GM21723 (cell line): ENCODE measurements around the gene RTTN.

Experiments
- ATAC-seq: cut with Tn5 transposase; IDR thresholded peaks from one replicate; pipeline ENCODE4 v1.9.1; 2021; ENCODE audit warnings: mild to moderate bottlenecking, moderate library complexity; ENCODE audit not compliant: unreplicated experiment

RTTN gene

DNA sequence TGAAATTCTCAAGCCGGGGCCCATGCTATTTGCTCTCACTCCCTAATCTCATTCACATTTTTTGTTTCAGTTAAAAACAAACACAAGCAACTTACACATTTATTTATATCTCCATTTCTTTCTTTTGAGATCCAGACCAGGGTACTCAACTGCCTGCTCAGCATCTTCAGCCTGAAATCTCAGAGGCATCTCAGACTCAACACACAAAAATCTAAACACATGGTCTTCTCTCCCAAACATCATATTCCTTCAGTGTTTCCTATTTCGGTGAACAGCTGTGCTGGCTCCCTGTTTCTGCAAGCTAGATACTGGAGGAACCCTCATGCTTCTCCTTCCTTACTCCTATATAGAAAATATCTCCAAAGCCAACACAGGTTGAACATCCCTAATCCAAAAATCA is 11.3 kb upstream of the RTTN start:
- no peak for ATAC-seq

DNA sequence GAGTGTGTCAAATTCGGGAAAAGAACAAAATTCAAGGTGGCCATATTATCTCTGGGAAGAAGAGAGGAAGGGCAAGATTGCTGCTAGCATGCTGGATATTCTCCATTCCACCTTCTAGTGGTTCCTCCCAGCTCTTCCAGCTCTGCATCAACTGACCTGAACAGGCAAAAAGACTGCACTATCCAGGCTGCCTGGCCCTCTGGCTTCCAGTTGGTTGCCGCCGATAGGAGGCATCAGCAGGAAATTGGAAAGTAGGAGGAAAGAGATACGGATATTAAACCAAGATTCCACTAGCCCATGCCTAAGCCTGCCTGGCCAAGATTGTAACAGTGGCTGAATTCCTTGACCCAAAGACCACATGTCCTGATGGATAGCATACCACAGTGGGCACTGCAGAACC is 1.7 kb upstream of the RTTN start:
- ATAC-seq, result no peak

DNA sequence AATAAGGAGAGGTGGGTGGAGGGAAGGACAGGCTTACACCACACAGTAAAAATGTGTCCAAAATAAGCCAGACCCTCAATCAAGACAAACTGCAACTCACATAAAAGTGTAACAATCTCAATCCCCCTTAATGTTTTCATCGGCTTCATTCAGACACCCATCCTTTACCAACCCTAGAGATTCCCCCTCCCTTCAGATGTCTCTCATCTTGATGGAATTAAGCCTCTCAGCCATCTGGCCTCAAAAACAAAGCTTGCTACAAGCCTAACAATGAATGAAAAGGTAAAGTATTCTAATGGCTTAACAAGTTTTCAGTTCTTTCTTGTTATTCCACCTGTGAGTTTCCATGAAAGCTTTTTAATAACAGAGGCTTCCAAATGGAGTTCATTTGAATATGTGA is 5.2 kb downstream of the RTTN start:
- no peak for ATAC-seq

DNA sequence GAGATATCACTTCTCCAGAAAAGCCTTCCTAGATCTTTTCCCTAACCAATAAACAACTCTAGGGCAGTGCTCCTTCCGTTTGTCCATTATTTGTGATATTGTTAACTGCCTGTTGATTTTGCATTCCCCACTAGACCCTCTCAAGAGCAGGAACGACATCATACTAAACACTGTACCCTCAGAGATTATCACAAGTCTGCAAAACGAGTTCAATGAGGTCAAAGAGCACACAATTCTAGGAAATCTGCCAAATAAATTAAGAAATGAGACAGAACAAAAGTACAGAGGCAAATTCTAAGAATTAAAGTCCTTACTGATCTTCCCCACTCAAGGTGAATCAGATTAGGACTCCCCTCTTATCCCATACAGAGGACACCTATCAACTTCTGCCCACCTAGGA is 7.6 kb downstream of the RTTN start:
- no peak for ATAC-seq

DNA sequence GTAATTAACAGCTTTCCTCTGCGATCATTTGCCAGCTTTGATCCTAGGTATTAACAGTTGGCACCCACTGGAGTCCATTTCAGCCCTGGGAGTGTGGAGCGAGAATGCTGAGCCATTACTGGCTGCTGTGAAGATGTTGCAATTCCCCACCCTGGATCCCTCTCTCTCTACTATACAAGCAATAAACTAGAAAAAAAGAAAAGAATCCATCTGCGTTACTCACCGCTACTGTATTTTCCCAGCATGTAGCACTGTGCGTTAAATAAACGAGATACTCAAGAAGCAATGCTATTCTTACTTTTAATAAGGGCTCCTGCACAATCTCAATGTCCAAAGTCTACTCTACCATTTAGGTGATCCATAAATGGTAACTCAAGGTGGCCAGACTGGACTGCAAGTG is 8.5 kb downstream of the RTTN start:
- ATAC-seq, result no peak

DNA sequence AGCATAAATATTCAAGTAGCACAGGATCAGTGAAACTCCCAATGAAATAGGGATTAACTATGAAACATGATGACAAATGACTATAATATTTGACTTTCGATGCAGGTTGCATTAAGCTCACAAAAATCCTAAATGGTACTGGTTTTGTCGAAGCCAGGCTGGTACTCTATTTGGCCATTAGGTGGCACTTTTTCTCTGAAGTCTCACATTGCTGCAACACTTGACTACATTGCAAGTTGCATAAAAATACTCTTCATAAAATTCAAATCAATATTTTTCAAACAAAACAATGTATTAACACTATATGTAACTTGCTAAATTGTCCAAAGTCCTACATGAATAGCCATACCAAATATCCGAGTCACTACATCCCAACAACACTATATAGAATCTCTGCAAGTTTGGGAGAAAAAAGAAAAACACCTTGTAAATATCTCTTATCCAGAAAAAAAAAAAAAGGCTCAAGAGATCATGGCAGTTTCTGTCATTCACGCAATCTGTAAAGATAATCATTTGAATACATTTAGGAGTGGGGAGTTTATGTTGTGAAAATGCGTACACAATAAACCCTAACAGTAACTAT is 9.5 kb downstream of the RTTN start:
- peak; percentile 26 for ATAC-seq

DNA sequence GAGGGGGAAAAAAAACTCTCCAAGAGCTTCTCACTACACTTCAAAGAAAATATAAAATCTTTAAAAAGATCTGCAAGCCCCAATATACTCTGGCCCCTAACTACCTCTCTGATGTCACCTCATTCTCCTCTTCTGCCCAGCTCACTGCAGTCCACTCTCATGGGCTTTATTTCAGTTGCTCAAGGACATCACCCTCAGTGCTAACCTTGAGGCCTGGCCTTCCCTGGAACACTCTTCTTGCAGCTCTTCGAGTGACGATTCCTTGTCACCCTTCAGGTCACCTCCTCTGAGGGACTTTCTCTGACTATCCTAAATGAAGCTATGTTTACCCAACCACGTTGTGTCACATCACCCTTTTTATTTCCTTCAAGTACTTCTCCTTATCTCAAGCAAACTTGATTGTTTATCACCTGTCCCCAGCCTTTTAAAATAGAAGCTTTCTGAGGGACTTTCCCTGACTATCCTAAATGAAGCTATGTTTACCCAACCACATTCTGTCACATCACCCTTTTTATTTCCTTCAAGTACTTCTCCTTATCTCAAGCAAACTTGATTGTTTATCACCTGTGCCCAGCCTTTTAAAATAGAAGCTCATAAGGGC is 10.4 kb downstream of the RTTN start:
- peak; percentile 59 for ATAC-seq

DNA sequence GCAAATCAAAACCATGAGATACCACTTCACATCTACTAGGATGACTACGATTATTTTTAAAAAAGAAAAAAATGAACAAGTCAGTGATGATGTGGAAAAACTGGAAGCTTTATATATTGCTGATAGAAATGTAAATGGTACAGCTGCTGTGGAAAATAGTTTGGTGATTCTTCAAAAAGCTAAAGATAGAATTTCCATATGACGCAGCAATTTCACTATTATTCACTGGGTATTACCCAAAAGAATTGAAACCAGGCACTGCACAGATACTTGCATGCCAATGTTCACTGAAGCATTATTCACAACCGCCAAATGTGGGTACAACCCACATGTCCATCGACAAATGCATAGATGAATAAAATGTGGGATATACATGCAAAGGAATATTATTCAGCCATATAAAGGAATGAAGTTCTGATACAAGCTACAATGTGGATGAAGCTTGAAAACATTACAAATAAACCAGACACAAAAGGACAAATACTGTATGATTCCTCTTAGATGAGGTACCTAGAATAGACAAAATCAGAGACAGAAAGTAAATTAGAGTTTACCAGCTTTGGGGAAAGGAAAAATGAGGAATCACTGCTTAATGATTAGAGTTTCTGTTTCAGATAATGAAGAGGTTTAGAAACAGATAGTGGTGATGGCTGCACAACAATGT is 11.1 kb downstream of the RTTN start:
- ATAC-seq, result peak; percentile 84

DNA sequence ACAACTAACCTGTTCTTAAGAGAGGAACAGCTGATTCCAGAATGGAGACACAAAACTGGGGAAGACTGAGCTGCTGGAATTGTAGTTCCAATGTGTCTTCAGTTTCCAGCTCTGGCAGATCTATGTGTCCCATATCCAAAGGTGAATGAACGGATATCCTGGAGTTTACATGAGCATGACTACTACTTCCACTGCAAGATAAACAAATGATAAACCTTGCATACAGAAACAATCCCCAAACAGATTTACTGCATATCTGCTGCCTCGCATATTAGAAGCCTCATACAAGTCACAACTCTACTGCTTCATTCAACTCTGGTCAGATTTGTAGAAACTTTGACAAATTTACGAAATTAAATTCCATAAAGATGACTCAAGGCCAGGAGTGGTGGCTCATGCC is 15.0 kb downstream of the RTTN start:
- ATAC-seq, result no peak

DNA sequence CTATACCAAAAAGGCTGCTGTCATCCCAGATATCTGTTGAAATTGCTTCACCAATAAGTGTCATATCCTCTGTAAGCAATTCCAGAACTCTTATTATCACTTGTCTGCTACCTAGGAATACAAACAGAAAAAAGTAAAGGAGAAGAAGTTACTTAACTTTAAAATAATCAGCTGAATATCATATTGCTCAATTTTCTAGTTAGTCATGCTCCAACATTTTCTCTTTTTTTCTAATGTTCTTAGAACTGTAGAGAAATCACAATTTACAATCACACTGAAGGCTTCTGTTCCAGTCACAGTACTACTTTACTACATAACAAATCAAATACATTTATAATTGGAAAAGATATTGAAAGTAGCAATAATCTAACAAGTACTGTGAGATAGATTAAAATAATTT is 17.4 kb downstream of the RTTN start:
- ATAC-seq, result no peak

DNA sequence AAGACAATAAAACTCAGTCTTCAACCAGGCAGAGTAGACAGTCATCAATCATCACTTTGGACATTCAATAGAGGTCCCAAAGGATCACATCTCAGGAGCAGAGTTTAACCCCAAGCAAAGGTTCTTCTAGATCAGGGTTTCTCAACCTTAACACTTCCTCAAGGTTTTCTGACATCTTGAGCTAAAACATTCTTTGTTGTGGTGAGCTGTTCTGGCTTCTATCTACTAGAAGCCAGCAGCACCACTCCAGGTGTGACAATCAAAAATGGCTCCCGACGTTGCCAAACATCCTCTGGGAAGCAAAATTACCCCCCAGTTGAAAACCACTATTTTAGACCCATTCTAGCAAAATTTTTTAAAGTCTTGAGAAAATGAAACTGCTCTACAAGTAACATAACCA is 22.0 kb downstream of the RTTN start:
- no peak for ATAC-seq

DNA sequence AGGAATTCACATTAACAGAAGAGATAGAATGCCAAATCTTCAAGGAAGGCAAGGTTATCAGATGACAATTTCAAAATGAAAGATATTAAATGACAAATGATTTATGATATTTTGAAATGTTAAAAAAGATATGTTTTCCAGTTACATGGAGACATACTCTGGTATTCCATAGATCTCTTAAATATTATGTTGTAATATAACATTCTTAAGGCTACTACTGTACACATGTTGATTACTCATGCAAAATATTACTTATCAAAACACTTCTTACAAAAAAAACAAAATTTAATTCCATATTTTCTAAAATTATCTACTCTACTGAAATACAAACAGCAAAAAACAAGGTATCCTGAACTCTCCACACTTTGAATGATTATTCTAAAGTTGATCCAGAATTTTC is 22.9 kb downstream of the RTTN start:
- ATAC-seq, result no peak

DNA sequence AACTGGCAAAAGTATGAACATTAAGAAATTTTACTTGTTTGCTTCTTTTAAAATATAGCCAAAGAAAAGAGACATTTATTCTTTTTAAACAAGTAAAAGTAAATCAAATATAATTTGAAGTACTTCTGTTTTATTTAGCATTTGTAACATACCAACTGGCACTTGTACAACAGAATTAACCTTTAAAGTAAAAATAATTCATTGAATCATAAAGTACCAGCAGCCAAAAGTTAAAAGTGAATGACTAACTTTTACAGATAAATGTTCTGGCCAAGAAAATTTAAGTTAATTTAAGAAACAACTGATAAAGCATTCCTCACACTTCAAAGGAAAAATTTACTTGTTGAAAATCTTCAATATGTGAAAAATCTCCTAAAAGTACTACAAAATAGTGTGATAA is 23.8 kb downstream of the RTTN start:
- no peak for ATAC-seq

DNA sequence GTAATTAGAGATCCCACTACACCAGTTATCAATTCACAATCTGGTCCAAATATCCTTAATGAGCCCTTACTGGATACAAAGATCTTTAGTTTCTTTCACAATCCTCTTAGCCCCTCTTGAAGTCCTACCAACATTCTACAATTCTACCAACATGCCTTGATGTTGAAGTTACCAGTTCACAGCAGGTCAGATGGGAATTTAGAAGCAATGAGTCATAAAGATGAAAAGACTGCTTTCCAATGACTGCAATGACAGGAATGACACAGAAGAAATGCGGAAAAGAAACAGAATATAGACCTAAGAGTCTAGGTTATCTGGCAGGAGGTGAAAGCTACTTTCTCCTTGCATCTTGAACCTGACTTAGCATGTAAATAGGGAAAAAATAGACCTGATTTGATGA is 24.5 kb downstream of the RTTN start:
- ATAC-seq, result no peak

DNA sequence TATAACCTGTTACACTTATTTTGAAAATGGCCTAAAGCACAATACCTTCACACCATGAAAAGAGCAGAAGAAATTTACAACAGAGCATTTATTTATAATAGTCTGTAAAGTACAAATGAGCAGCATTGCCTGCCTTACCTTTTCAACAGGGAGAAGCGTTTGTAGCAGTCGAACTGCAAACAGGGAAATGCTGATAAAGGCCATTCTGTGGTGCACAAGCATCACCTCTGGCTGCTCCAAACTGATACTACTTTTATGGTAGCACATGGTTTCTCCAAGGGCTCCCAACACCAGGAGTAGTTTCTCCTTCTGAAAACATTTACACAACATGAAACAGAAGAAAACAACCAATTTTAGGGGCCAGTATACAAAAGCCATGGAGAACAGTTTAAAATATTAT is 28.9 kb downstream of the RTTN start:
- no peak for ATAC-seq

DNA sequence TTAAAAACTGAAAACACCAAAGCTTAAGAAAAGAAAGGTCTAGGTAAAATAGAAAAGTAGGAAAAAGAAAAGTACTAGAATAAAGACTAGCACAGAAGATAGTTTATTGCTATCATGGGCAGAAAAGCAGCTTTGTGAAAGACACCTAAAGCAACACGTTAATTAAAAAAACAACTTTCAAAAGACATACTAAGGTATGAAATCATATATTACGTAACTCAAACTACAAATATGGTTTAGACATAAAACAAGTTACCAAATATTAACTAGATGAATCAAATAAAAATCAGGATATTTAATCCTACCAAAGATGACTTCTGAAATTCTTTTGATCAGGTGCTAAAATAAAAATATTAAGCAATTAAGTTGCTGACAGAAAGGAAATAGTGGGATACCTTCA is 30.3 kb downstream of the RTTN start:
- ATAC-seq, result no peak

DNA sequence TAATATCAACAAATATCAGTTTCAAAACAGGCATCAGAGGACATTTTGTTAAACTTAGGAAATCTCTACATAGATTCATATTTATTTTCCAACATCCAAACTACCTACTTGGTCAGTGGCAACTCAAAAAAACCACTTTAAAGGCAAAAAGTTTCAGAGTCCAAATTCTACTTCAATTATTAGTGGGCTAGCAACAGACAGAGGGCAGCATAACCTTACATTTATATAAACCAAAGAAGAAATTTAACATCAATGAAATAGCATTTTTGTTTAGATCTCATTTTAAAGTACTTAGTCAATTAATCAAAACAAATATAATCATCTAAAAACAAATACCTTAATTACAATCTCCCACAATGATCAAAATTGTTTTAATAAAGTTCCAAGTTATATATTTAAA is 33.3 kb downstream of the RTTN start:
- ATAC-seq, result no peak

DNA sequence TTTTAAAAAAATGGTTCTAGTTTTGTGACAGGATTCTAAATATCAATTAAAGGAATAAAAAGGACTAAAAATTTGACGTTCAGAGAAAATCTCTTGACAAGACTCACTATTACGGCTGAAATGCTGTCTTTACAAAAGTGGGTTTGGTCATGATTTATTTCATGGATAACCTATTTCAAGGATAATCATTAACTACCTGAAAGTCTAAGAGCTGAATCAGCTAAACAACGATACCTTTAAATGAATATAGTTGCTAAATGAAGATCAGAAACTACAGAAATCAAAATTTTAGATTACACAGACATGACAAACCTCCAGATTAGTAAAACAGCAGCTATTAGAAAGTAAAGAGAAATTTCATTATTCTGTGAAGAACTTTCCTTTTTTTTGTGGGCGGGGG is 35.7 kb downstream of the RTTN start:
- ATAC-seq, result no peak

DNA sequence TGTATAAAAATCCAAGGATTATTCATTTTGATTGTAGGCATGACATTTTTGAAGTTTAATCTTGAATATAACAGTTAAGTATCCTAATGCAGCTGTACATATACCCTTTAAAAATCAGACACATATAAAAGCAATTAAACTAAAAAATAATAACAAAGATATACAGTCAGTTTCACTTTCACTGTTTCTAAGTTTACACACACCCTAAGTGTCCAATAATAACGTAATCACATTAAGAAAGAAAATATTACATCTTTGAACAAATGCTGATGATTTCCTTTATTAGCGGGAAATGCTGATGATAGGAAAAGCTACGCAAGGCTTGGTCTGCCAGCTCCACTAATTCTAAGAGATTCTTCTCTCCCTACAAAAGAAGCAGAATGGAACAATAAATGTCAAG is 38.8 kb downstream of the RTTN start:
- ATAC-seq, result no peak

DNA sequence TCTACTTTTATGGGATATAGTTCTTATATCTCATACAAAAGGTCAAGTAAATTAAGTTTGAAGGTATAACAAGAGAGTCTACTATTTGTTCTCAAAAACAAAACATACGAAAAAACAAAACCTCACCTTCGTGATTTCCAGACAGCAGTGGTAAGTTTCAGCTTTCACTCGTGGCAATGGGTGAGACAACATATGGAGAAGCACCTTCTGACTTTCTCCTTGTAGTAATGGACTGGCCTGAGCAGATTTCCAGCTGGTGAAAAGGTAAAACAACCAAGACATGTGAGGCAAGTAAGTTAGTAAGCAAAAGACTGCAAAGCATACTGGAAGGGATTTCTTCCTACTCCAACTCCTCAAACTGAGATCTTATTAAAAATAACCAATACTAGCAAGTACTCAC is 39.6 kb downstream of the RTTN start:
- ATAC-seq, result peak; percentile 62

DNA sequence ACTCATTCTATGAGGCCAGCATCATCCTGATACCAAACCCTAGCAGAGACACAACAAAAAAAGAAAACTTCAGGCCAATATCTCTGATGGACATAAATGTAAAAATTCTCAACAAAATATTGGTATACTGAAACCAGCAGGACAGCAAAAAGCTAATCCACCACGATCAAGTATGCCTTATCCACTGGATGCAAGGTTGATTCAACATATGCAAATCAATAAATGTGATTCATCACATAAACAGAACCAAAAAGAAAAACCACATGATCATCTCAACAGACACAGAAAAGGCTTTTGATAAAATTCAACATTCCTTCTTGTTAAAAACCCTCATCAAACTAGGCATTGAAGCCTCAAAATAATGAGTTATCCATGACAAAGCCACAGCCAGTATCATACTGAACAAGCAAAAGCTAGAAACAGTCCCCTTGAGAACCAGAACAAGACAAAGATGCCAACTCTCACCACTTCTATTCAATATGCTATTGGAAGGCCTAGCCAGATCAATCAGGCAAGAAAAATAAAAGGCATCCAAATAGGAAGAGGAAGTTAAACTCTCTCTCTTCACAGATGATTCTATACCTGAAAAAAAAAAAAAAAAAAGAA is 45.3 kb downstream of the RTTN start:
- ATAC-seq, result no peak

DNA sequence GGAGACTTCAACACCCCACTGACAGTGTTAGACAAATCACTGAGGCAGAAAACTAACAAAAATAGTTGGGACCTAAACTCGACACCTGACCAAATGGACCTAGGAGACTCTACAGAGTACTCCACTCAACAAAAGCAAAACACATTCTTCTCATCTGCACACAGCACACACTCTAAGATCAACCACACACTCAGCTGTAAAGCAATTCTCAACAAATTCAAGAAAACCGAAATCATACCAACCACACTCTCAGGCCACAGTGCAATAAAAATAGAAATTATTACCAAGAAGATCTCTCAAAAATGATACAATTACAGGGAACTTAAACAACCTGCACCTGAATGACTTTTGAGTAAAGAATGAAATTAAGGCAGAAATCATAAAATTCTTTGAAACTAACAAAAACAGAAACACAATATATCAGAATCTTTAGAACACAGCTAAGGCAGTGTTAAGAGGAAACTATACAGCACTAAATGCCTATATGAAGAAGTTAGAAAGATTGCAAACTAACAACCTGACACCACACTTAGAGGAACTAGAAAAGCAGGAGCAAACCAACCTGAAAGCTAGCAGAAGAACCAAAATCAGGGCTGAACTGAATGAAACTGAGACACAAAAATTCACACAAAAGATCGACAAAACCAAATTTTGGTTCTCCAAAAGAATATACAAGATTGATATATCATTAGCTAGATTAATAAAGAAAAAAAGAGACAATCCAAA is 46.3 kb downstream of the RTTN start:
- peak; percentile 96 for ATAC-seq
